CD14-positive monocyte (primary cell): Measurements from ENCODE around the gene CKMT2. TPM values are rescaled to one million over a fixed set of nuclear protein-coding genes. Genes with fewer than 3 reads are reported as not detected.
A peak's percentile ranks its signal among the peaks of the same experiment; 100 is the strongest.

ENCODE experiments used
- DNase-seq, 3 donors: peaks; one replicate each; pipeline ENCODE4 v3.0.0-alpha.2; 2011 to 2022
- H2AFZ ChIP-seq: 2 replicates; pipeline ENCODE4 v1.6.0; 2012; ENCODE audit warnings: mild to moderate bottlenecking, low read depth, low read length, inconsistent platforms; ENCODE audit not compliant: insufficient read depth, poor library complexity, severe bottlenecking
- H3K27ac ChIP-seq, 2 donors: 1 replicate in 1 of 2; 2 replicates in 1 of 2; pipeline ENCODE4 v1.5.1; 2012 to 2013; ENCODE audit warnings: low read length in 2 of 2, control low read depth in 1 of 2, inconsistent platforms in 1 of 2, low read depth in 1 of 2, mild to moderate bottlenecking in 1 of 2
- H3K27me3 ChIP-seq, 2 donors: one replicate each; pipeline versions ENCODE4 v1.6.0 to v1.6.1; 2011 to 2013; ENCODE audit warnings: low read length in 2 of 2; ENCODE audit not compliant: control insufficient read depth in 2 of 2, insufficient read depth in 2 of 2
- H3K36me3 ChIP-seq, 2 donors: replicated peaks in 1 of 2; 1 replicate in 1 of 2; 2 replicates in 1 of 2; pipeline versions ENCODE4 v1.5.1 to v1.6.1; 2012 to 2013; ENCODE audit warnings: low read length in 2 of 2, control low read depth in 1 of 2, inconsistent platforms in 1 of 2, mild to moderate bottlenecking in 1 of 2; ENCODE audit not compliant: insufficient read depth in 2 of 2, control insufficient read depth in 1 of 2
- H3K4me1 ChIP-seq, 2 donors: 1 replicate in 1 of 2; 2 replicates in 1 of 2; pipeline versions ENCODE4 v1.5.1 to v1.6.1; 2012 to 2013; ENCODE audit warnings: low read length in 2 of 2, control low read depth in 1 of 2, inconsistent platforms in 1 of 2, mild to moderate bottlenecking in 1 of 2, moderate library complexity in 1 of 2; ENCODE audit not compliant: insufficient read depth in 2 of 2, control insufficient read depth in 1 of 2
- H3K4me2 ChIP-seq: replicated peaks from 2 replicates; pipeline ENCODE3; 2012; ENCODE audit warnings: low read length, moderate library complexity, mild to moderate bottlenecking; ENCODE audit not compliant: poor library complexity, severe bottlenecking; ENCODE audit errors: extremely low read depth
- H3K4me3 ChIP-seq, 3 experiments: fragments of 200-600 bp in 1 of 3; sonication (generic) in 1 of 3; replicated peaks in 1 of 3; 1 replicate in 2 of 3; 2 replicates in 1 of 3; pipeline ENCODE4 v1.5.1; 2011 to 2013; ENCODE audit warnings: low read length in 3 of 3, mild to moderate bottlenecking in 3 of 3, control low read depth in 2 of 3, low read depth in 2 of 3, inconsistent platforms in 1 of 3, moderate library complexity in 1 of 3
- H3K79me2 ChIP-seq: 2 replicates; pipeline ENCODE4 v1.6.0; 2012; ENCODE audit warnings: mild to moderate bottlenecking, control low read depth, inconsistent platforms, low read length, moderate library complexity; ENCODE audit not compliant: insufficient read depth
- H3K9ac ChIP-seq: 2 replicates; pipeline ENCODE4 v1.6.0; 2017; ENCODE audit warnings: low read length, mild to moderate bottlenecking; ENCODE audit not compliant: insufficient read depth, poor library complexity, severe bottlenecking
- H3K9me3 ChIP-seq, 2 donors: replicated peaks in 1 of 2; 1 replicate in 1 of 2; 2 replicates in 1 of 2; pipeline versions ENCODE4 v1.5.1 to v1.6.1; 2012 to 2013; ENCODE audit warnings: low read length in 2 of 2, control low read depth in 1 of 2; ENCODE audit not compliant: control insufficient read depth in 1 of 2, insufficient read depth in 1 of 2
- H4K20me1 ChIP-seq: 2 replicates; pipeline ENCODE4 v1.6.0; 2012; ENCODE audit warnings: mild to moderate bottlenecking, low read length, control low read depth, moderate library complexity; ENCODE audit not compliant: insufficient read depth
- H3K27ac Mint-ChIP-seq, 7 donors: one replicate each; pipeline ENCODE4 v1.8.0; 2020; ENCODE audit warnings: mild to moderate bottlenecking in 7 of 7, mixed read lengths in 7 of 7, moderate library complexity in 6 of 7, inconsistent platforms in 2 of 7
- H3K27me3 Mint-ChIP-seq, 3 donors: one replicate each; pipeline ENCODE4 v1.8.0; 2021 to 2022; ENCODE audit warnings: low read depth in 3 of 3, mild to moderate bottlenecking in 3 of 3, mixed read lengths in 3 of 3, moderate library complexity in 3 of 3, inconsistent platforms in 1 of 3
- H3K36me3 Mint-ChIP-seq, 2 donors: one replicate each; pipeline ENCODE4 v1.8.0; 2020; ENCODE audit warnings: mixed read lengths in 2 of 2, inconsistent platforms in 1 of 2, mild to moderate bottlenecking in 1 of 2
- H3K4me1 Mint-ChIP-seq: one replicate; pipeline ENCODE4 v1.8.0; 2020; ENCODE audit warnings: mild to moderate bottlenecking, mixed read lengths
- H3K4me3 Mint-ChIP-seq, 2 donors: one replicate each; pipeline ENCODE4 v1.8.0; 2020; ENCODE audit warnings: mild to moderate bottlenecking in 2 of 2, mixed read lengths in 2 of 2, moderate library complexity in 1 of 2
- H3K9me3 Mint-ChIP-seq, 7 donors: one replicate each; pipeline ENCODE4 v1.8.0; 2020 to 2022; ENCODE audit warnings: mixed read lengths in 7 of 7, mild to moderate bottlenecking in 6 of 7, moderate library complexity in 6 of 7, inconsistent platforms in 2 of 7
- WGBS: methylation state at CpG from one replicate; pipeline ENCODE4 v1.1.5; 2013; ENCODE audit warnings: missing lambda C conversion rate; ENCODE audit not compliant: insufficient coverage; 5-methylcytosine and 5-hydroxymethylcytosine counted together
- intact Hi-C, 2 donors: fragments of 100-400 bp; cut with micrococcal nuclease; formaldehyde crosslinking; loops; one replicate each; pipeline versions ENCODE4 v1.15.0 to v1.15.1; 2023
- polyA plus RNA-seq, 3 donors: library from polyadenylated mRNA; depleted of rRNA in 1 of 3; unstranded in 2 of 3; stranded (reverse) in 1 of 3; fragments of 300-500 nt in 2 of 3; fragments of >200 nt in 1 of 3; fragmentation: Illumina TruSeq in 2 of 3; gene quantifications; 1 replicate in 2 of 3; 2 replicates in 1 of 3; pipeline ENCODE4 v1.2.3, GENCODE V29; 2012 to 2021
- TF ChIP-seq, protein P1 (sequence below): fragments of 200-600 bp; IDR thresholded peaks from one replicate; pipeline ENCODE4 v1.8.0; 2022; ENCODE audit warnings: antibody characterized with exemption, mild to moderate bottlenecking

Gene CKMT2
- polyA plus RNA-seq, 3 donors: not detected

GRCh38 chr5:81313278-81313677 is 80.2 kb downstream of the CKMT2 start:
- Histone ChIP-seq H3K27me3 (no peaks in the 10 kb centered on the region), H3K9me3 (no peaks in the 10 kb centered on the region), H4K20me1 (no peaks in the 10 kb centered on the region), H3K27ac (no peak overlapping the region), H3K9ac (no peak overlapping the region), H3K4me3 (no peak overlapping the region), H3K4me2 (no peak overlapping the region), H3K36me3 (peaks cover 46 to 68% of the 10 kb centered on the region in 2 donors), H3K4me1 (no peaks in the 10 kb centered on the region), H2AFZ (no peak overlapping the region), H3K79me2 (no peaks in the 10 kb centered on the region)
- Mint-ChIP-seq H3K9me3 (peaks cover 0 to 3% (median 0%) of the 10 kb centered on the region in 7 donors), H3K27me3 (no peaks in the 10 kb centered on the region), H3K36me3 (peaks cover 49 to 62% of the 10 kb centered on the region in 2 donors), H3K4me3 (no peak overlapping the region), H3K4me1 (peaks cover 6% of the 10 kb centered on the region), H3K27ac (no peak overlapping the region)
- TF ChIP-seq, protein P1, sequence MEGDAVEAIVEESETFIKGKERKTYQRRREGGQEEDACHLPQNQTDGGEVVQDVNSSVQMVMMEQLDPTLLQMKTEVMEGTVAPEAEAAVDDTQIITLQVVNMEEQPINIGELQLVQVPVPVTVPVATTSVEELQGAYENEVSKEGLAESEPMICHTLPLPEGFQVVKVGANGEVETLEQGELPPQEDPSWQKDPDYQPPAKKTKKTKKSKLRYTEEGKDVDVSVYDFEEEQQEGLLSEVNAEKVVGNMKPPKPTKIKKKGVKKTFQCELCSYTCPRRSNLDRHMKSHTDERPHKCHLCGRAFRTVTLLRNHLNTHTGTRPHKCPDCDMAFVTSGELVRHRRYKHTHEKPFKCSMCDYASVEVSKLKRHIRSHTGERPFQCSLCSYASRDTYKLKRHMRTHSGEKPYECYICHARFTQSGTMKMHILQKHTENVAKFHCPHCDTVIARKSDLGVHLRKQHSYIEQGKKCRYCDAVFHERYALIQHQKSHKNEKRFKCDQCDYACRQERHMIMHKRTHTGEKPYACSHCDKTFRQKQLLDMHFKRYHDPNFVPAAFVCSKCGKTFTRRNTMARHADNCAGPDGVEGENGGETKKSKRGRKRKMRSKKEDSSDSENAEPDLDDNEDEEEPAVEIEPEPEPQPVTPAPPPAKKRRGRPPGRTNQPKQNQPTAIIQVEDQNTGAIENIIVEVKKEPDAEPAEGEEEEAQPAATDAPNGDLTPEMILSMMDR: no peak
- no peak for DNase-seq
- intact Hi-C loops: no loop called here

GRCh38 chr5:81313686-81314085 is 80.6 kb downstream of the CKMT2 start:
- H3K4me1 Mint-ChIP-seq: peaks cover 6% of the 10 kb centered on the region
- no peak overlapping the region for H3K9ac ChIP-seq
- peaks cover 0 to 3% (median 0%) of the 10 kb centered on the region in 7 donors for H3K9me3 Mint-ChIP-seq
- no peaks in the 10 kb centered on the region for H3K27me3 ChIP-seq
- H3K4me3 Mint-ChIP-seq: no peak overlapping the region
- H4K20me1 ChIP-seq: no peaks in the 10 kb centered on the region
- H3K9me3 ChIP-seq: no peaks in the 10 kb centered on the region
- peak overlapping the region in 1 of 7 donors; percentile 30 for H3K27ac Mint-ChIP-seq
- peaks cover 45 to 57% of the 10 kb centered on the region in 2 donors for H3K36me3 Mint-ChIP-seq
- no peak for DNase-seq
- peaks cover 44 to 65% of the 10 kb centered on the region in 2 donors for H3K36me3 ChIP-seq
- H3K79me2 ChIP-seq: no peaks in the 10 kb centered on the region
- TF ChIP-seq, protein P1: no peak
- no peak overlapping the region for H3K4me3 ChIP-seq
- no CpG with 5 or more reads among the region's 3 CpGs for WGBS
- no peak overlapping the region for H2AFZ ChIP-seq
- H3K27ac ChIP-seq: no peak overlapping the region
- H3K4me1 ChIP-seq: no peaks in the 10 kb centered on the region
- no peaks in the 10 kb centered on the region for H3K27me3 Mint-ChIP-seq
- intact Hi-C loops: no loop called here
- no peak overlapping the region for H3K4me2 ChIP-seq
